ENCODE results near the gene ARNT2.
"Not testable (repeated sequence)": the region's sequence is repeated elsewhere in the genome, so short reads cannot be mapped to it uniquely, and the experiment has no call there.

ARNT2 gene

GRCh38 chr15:80630981-80631380 lies 226.8 kb downstream of the ARNT2 start:
- no peak for DNase-seq

- no peak for DNase-seq
Observed at GRCh38 chr15:80633221-80633620, 229.0 kb downstream of the ARNT2 start.

GRCh38 chr15:80635953-80636352 lies 231.8 kb downstream of the ARNT2 start:
- DNase-seq = no peak

GRCh38 chr15:80636675-80637074 lies 232.5 kb downstream of the ARNT2 start:
- DNase-seq = no peak

GRCh38 chr15:80637747-80638146 lies 233.6 kb downstream of the ARNT2 start:
- no peak for DNase-seq

GRCh38 chr15:80638553-80639167 lies 234.5 kb downstream of the ARNT2 start:
- no peak for DNase-seq

- no peak for DNase-seq
Observed at GRCh38 chr15:80639168-80639555, 235.0 kb downstream of the ARNT2 start.

GRCh38 chr15:80640531-80641121 lies 236.4 kb downstream of the ARNT2 start:
- DNase-seq = no peak

GRCh38 chr15:80641384-80641783 lies 237.2 kb downstream of the ARNT2 start:
- DNase-seq = no peak

GRCh38 chr15:80643431-80643951 lies 239.3 kb downstream of the ARNT2 start:
- no peak for DNase-seq

GRCh38 chr15:80645494-80646065 lies 241.4 kb downstream of the ARNT2 start:
- DNase-seq = no peak

- DNase-seq = not testable (repeated sequence)
Observed at GRCh38 chr15:80647424-80647823, 243.2 kb downstream of the ARNT2 start.

Data from effector CD8-positive, alpha-beta T cell (primary cell).